GM12801 (cell line): Measurements from ENCODE around the gene NCOR1.

Source experiments
- TF ChIP-seq, protein P1 (sequence below): IDR thresholded peaks from one replicate; pipeline ENCODE4 v1.5.1; 2011; ENCODE audit warnings: control low read depth; ENCODE audit not compliant: insufficient read length; ENCODE audit errors: extremely low read depth

The NCOR1 gene

DNA sequence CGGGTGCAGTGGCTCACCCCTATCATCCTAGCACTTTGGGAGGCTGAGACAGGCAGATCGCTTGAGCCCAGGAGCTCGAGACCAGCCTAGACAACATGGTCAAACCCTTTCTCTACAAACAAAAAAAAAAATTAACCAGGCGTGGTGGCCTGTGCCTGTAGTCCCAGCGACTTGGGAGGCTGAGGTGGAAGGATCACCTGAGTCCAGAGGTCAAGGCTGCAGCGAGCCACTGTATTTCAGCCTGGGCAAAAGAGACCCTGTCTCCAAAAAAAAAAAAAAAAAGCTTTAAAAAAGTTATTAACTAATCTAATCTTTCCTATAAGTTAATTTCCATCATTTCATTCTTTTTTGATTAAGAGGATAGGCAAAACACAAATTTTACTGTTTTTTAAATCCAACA, 2.5 kb downstream of the NCOR1 start:
- TF ChIP-seq, protein P1, sequence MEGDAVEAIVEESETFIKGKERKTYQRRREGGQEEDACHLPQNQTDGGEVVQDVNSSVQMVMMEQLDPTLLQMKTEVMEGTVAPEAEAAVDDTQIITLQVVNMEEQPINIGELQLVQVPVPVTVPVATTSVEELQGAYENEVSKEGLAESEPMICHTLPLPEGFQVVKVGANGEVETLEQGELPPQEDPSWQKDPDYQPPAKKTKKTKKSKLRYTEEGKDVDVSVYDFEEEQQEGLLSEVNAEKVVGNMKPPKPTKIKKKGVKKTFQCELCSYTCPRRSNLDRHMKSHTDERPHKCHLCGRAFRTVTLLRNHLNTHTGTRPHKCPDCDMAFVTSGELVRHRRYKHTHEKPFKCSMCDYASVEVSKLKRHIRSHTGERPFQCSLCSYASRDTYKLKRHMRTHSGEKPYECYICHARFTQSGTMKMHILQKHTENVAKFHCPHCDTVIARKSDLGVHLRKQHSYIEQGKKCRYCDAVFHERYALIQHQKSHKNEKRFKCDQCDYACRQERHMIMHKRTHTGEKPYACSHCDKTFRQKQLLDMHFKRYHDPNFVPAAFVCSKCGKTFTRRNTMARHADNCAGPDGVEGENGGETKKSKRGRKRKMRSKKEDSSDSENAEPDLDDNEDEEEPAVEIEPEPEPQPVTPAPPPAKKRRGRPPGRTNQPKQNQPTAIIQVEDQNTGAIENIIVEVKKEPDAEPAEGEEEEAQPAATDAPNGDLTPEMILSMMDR = no peak

DNA sequence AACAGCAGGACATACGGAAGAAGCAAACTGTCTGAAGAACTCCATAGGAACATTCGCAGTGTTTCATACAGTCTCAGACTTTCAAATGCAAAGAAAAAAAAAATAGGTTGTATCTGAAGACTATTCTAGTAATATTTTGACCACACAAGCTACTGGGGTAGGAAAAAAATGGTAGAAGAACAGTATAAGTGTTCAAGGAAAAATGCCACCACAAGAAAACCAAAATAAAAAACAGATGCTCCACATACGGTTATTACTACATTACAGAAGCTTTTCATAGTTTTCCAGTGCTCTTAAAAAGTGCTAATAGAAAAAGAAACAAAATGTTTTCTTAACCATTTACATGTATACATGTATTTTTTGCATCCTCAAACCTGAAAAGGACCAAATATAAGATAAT, 3.7 kb downstream of the NCOR1 start:
- TF ChIP-seq, protein P1 = no peak

DNA sequence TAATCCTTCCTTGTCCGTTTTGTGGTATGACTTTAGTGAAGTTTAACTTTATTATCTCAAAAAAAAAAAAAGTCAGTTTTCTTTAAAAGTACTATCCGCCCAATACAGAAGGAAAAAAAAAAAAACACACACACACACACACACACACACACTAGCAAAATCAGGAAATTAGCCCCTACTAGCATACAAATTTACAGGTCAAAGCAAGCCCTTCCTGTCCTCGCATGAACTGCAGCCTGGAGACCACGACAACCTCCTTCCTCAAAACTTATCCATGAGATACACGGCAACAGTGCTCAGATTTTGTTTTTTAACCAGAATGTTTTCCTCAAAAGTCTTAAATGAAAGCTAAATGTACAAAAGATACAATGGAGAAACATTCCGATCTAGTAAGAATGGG, 16.2 kb downstream of the NCOR1 start:
- TF ChIP-seq, protein P1 = no peak

DNA sequence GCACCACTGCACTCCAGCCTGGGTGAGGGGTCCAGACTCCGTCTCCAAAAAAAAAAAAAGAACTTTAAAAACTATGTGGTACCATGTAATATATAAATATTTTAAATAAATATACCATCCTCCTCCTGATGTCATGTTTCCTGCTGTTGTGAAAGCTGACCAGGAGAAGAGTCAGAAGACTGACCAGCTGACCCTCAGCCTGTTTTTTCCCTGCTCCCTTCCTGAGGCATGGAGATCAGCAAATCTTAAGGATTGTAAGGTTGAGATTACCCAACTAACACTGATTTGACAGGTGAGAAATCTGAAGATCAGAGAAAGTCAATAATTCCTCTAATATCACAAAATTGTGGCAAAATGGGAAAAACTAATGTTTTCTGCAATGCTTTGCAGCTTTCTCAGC, 18.1 kb downstream of the NCOR1 start:
- TF ChIP-seq, protein P1 = no peak

DNA sequence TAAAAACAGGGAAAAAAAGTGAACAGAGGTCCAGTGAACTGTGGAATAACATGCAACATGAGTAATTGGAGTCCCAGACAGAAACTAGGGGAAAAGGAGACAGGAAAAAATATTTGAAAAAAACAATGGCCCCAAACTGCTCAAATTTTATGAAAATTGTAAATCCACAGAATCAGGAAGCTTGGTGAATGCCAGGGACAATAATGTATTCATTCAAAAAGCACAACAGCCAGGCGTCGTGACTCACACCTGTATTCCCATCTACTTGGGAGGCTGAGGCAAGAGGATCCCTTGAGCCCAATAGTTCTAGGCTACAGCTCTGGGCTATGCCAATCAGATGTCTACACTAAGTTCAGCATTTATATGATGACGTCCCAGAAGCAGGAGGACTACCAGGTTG, 23.7 kb downstream of the NCOR1 start:
- TF ChIP-seq, protein P1 = no peak

DNA sequence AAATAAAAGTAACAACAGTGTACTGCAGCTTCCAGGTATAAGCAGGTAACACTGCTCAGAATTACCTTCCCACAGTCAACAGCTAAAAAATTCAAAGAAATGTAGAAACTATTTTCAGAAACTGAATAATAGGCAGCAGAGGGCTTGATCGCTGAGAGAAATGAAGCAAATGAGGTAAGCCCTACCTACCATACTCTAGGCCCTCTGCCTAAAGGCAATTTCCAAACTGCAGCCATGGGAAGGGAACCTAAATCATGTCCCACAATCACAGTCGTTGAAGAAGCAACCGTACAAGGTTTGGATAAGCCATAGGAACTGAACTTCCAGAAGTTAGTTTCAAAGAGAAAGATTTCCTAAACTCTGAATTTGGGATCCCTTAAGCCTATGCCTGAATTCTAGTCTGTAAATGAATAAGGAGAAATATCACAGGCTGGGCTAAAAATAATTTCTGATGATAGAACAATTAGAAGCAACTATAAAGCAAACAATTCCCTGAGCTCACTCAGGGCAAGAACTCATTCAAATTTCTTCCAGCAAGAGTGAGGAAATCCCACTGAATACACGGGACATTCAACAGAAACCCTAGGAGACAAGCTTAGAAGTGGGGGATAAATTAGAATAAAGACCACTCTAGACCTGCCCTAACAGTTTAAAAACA, 24.5 kb downstream of the NCOR1 start:
- TF ChIP-seq, protein P1 = no peak

DNA sequence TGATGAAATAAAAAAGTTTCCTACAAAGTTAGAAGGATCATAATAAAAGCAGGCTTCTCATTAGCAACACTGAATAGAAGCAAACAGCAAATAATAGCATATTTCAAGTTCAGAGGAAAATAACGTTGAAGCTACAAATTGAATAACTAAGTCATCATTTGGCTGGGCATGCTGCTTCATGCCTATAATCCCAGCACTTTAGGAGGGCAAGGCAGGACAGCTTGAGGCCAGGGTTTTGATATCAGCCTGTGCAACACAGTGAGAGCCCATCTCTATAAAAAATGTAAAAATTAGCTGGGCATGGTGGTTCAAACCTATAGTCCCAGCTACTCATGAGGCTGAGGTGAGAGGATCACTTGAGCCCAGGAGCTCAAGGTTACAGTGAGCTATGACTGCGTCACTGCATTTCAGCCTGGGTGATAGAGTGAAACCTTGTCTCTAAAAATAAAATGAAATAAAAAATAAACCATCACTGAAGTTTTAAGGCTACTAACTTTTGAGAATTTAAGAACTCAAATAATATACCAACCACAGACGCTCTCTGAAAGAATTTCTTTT, 25.5 kb downstream of the NCOR1 start:
- TF ChIP-seq, protein P1 = no peak
